Progenitor cell of endocrine pancreas (in vitro differentiated cells): ENCODE data around the gene AK4. TPM values are rescaled to one million over a fixed set of nuclear protein-coding genes. Genes with fewer than 3 reads are reported as not detected.

Experiments
- DNase-seq: peaks from one replicate; pipeline ENCODE4 v3.0.0; 2021; ENCODE audit warnings: low spot score; ENCODE audit not compliant: unreplicated experiment
- H3K27ac Mint-ChIP-seq: 2 replicates; pipeline ENCODE4 v1.8.0; 2021; ENCODE audit warnings: mild to moderate bottlenecking, moderate library complexity, mixed read lengths
- H3K27me3 Mint-ChIP-seq: 2 replicates; pipeline ENCODE4 v1.8.0; 2021; ENCODE audit warnings: mixed read lengths
- H3K36me3 Mint-ChIP-seq: 2 replicates; pipeline ENCODE4 v1.8.0; 2022; ENCODE audit warnings: mixed read lengths; ENCODE audit not compliant: insufficient read depth
- H3K4me1 Mint-ChIP-seq: 2 replicates; pipeline ENCODE4 v1.8.0; 2021; ENCODE audit warnings: low read depth, mixed read lengths
- H3K4me3 Mint-ChIP-seq: 2 replicates; pipeline ENCODE4 v1.8.0; 2021; ENCODE audit warnings: low read depth, mild to moderate bottlenecking, moderate library complexity, mixed read lengths
- H3K9me3 Mint-ChIP-seq: 2 replicates; pipeline ENCODE4 v1.8.0; 2021; ENCODE audit warnings: low read depth, mixed read lengths
- CTCF ChIP-seq: fragments of 200-600 bp; sonication (generic); IDR thresholded peaks from one replicate; pipeline ENCODE4 v1.5.0; 2021; ENCODE audit warnings: antibody characterized with exemption, mild to moderate bottlenecking; ENCODE audit not compliant: unreplicated experiment
- total RNA-seq: library from RNA; stranded (reverse); gene quantifications from 2 replicates; pipeline ENCODE4 v1.2.1, GENCODE V29; 2021

AK4 gene
- total RNA-seq, 1 donor from 2014 or later: 12.6 TPM

DNA sequence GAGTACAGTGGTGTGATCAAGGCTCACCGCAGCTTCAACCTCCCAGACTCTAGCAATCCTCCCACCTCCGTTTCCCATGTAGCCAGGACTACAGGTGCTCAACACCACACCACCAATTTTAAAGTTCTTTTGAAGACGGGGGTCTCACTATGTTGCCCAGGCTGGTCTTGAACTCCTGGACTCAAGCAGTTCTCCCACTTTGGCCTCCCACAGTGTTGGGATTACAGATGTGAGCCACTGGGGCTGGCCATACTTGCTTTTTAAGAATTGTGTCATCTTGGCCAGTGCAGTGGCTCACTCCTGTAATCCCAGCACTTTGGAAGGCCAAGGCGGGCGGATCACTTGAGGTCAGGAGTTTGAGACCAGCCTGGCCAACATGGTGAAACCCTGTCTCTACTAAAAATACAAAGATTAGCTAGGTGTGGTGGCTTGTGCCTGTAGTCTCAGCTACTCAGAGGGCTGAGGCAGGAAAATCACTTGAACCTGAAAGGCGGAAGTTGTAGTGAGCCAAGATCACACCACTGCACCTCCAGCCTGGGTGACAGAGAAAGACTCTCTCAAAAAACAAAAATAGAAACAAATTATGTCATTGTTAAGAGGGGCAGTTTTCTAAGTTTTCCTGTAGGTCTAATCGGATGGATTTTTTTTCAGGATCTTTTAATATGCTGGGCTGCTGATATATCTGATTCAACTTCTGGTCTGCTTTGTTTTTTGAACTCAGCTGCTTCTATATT lies 18.7 kb downstream of the AK4 start:
- no peak for TF ChIP-seq CTCF
- H3K4me3 Mint-ChIP-seq: no peak overlapping the region
- H3K36me3 Mint-ChIP-seq: no peaks in the 10 kb centered on the region
- no peaks in the 10 kb centered on the region for H3K27me3 Mint-ChIP-seq
- DNase-seq: no peak
- H3K27ac Mint-ChIP-seq: no peak overlapping the region
- no peaks in the 10 kb centered on the region for H3K9me3 Mint-ChIP-seq
- peaks cover 5% of the 10 kb centered on the region for H3K4me1 Mint-ChIP-seq

DNA sequence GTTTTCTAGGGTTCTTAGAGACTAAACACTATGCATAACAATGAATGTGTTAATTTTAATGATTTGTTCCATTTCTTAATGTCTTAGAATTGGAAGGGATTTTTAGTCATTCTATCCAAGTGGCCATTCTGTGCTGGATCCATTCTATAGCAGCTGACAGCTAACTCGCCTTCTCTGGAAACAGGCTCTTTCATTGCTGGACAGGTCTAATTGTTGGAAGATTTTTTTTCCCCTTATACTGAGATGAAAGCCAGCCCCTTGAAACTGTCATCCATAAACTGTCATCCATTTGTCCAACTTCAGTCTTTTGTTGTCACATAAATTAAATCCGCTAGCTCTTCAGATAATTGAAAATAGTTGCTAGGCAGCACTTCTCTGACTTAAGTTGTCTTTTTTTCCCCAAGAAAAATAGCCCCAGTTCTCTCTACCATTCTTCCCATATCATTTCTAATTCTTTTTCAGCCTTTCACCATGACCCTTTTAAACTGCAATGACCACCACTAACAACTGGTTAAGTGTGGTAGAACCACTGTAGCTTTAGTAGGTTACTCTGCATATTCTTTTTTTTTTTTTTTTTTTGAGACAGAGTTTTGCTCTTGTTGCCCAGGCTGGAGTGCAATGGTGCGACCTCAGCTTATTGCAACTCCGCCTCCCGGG lies 19.7 kb downstream of the AK4 start:
- Mint-ChIP-seq H3K4me3 (no peak overlapping the region), H3K4me1 (peaks cover 5% of the 10 kb centered on the region)

GRCh38 chr1:65168867-65169266 lies 20.9 kb downstream of the AK4 start:
- Mint-ChIP-seq H3K36me3 (no peaks in the 10 kb centered on the region), H3K4me1 (peaks cover 6% of the 10 kb centered on the region), H3K4me3 (no peak overlapping the region), H3K9me3 (no peaks in the 10 kb centered on the region), H3K27me3 (no peaks in the 10 kb centered on the region), H3K27ac (no peak overlapping the region)
- no peak for DNase-seq
- no peak for TF ChIP-seq CTCF

More for the DNA sequence above, 19.7 kb downstream of the AK4 start:
- Mint-ChIP-seq H3K9me3 (no peaks in the 10 kb centered on the region), H3K27ac (no peak overlapping the region), H3K36me3 (no peaks in the 10 kb centered on the region), H3K27me3 (no peaks in the 10 kb centered on the region)
- TF ChIP-seq CTCF: no peak
- no peak for DNase-seq

GRCh38 chr1:65170511-65171142 lies 22.6 kb downstream of the AK4 start:
- Mint-ChIP-seq H3K36me3 (no peaks in the 10 kb centered on the region), H3K27ac (no peak overlapping the region)

More at GRCh38 chr1:65170511-65171142, 22.6 kb downstream of the AK4 start:
- TF ChIP-seq CTCF: no peak
- no peaks in the 10 kb centered on the region for H3K9me3 Mint-ChIP-seq
- peaks cover 10% of the 10 kb centered on the region for H3K4me1 Mint-ChIP-seq
- H3K4me3 Mint-ChIP-seq: no peak overlapping the region
- no peak for DNase-seq
- no peaks in the 10 kb centered on the region for H3K27me3 Mint-ChIP-seq
